A549 treated with AZD2906 at 1 μM for 4 hours (cell line): Measurements from ENCODE around the gene ZNF775. TPM values are rescaled to one million over a fixed set of nuclear protein-coding genes. Genes with fewer than 3 reads are reported as not detected.

Source experiments
- total RNA-seq: library from RNA; stranded (reverse); fragments of 200-300 nt; extraction: Qiagen RNA extraction; gene quantifications from 5 replicates; pipeline ENCODE4 v1.2.3, GENCODE V29; 2022

ZNF775 gene
- total RNA-seq: 4.4 to 7.3 TPM (median 6.4 TPM) in 5 replicates

GRCh38 chr7:150378853-150379440, at the start of gene ZNF775:
TSS of gene ZNF775 (plus strand) at chr7:150379330. CDS start at chr7:150388471, 9,141 bp downstream.

GRCh38 chr7:150341263-150342120, 37.6 kb upstream of the ZNF775 start, which contains the start of gene RARRES2:
TSS of gene RARRES2 (minus strand) at chr7:150341629. CDS start at chr7:150340609, 1,020 bp downstream.

GRCh38 chr7:150368096-150368883, 10.8 kb upstream of the ZNF775 start, which contains the start of gene REPIN1:
TSS of gene REPIN1 (plus strand) at chr7:150368822. CDS start at chr7:150369712, 890 bp downstream.

Other genes starting within 250 kb of the ZNF775 start
- 0.06 to 0.15 TPM (median 0.10 TPM) in 5 replicates for gene LRRC61, start 56.0 kb upstream of the ZNF775 start, total RNA-seq
- gene ACTR3C, start 55.8 kb upstream of the ZNF775 start, total RNA-seq: 0.06 to 0.07 TPM in 2 of 5 replicates, not detected in the others
- gene RARRES2, start 37.7 kb upstream of the ZNF775 start, total RNA-seq: not detected in 5 replicates
- 69.8 to 83.9 TPM (median 81.6 TPM) in 5 replicates for gene REPIN1, start 10.5 kb upstream of the ZNF775 start, total RNA-seq
- 0.01 TPM in 1 of 5 replicates, not detected in the others for gene GIMAP8, start 71.3 kb downstream of the ZNF775 start, total RNA-seq
- not detected in 5 replicates for gene GIMAP7, start 135.5 kb downstream of the ZNF775 start, total RNA-seq
- not detected in 5 replicates for gene GIMAP4, start 188.1 kb downstream of the ZNF775 start, total RNA-seq